Pancreas (tissue), 10 donors: Measurements from ENCODE around the gene SPINK7. TPM values are rescaled to one million over a fixed set of nuclear protein-coding genes. Genes with fewer than 3 reads are reported as not detected.
"Not testable (repeated sequence)": the region's sequence is repeated elsewhere in the genome, so short reads cannot be mapped to it uniquely, and the experiment has no call there.

Source experiments
- ATAC-seq, 4 donors: fragments of 200-7000 bp; cut with Tn5 transposase; one replicate each; pipeline versions ENCODE4 v1.8.0 to v1.9.1; 2020; ENCODE audit warnings: mild to moderate bottlenecking in 4 of 4, moderate library complexity in 4 of 4
- DNase-seq, 6 donors: peaks; one replicate each; pipeline ENCODE4 v3.0.0-alpha.2; 2020
- FAIRE-seq: peaks from 2 replicates; lab custom pipeline; 2012; peaks lifted over from hg19 to GRCh38; lab: Jason Lieb, UNC
- H3K27ac ChIP-seq, 4 donors: fragments of 200-600 bp; sonication (generic); 1 replicate in 3 of 4; 2 replicates in 1 of 4; pipeline versions ENCODE4 v1.5.0 to v1.8.0; 2020
- H3K27me3 ChIP-seq, 4 donors: fragments of 200-600 bp; one replicate each; pipeline ENCODE4 v1.8.0; 2021
- H3K36me3 ChIP-seq, 3 donors: fragments of 200-600 bp; sonication (generic) in 1 of 3; one replicate each; pipeline versions ENCODE4 v1.5.0 to v1.8.0; 2020 to 2021
- H3K4me1 ChIP-seq, 3 donors: fragments of 200-600 bp; one replicate each; pipeline ENCODE4 v1.8.0; 2021
- H3K4me3 ChIP-seq, 4 donors: fragments of 200-600 bp; sonication (generic) in 2 of 4; one replicate each; pipeline versions ENCODE4 v1.5.0 to v1.8.0; 2020 to 2021
- H3K9me3 ChIP-seq, 4 donors: fragments of 200-600 bp; one replicate each; pipeline ENCODE4 v1.8.0; 2021
- CTCF ChIP-seq, 4 donors: fragments of 200-600 bp; sonication (generic) in 3 of 4; IDR thresholded peaks; one replicate each; pipeline versions ENCODE4 v1.5.0 to v1.8.0; 2021; ENCODE audit warnings: antibody characterized with exemption in 4 of 4
- WGBS, 2 donors: extraction: QIAGEN DNeasy Blood & Tissue Kit; methylation state at CpG; one replicate each; pipeline ENCODE4 v1.1.7; 2013; 5-methylcytosine and 5-hydroxymethylcytosine counted together
- intact Hi-C, 3 donors: fragments of 100-400 bp; cut with DNase I; formaldehyde crosslinking; loops; one replicate each; pipeline versions ENCODE4 v1.11.1 to v1.14.2; 2022
- polyA plus RNA-seq, 2 donors: library from polyadenylated mRNA; stranded (reverse); fragments of 200-250 nt; gene quantifications; one replicate each; pipeline ENCODE4 v1.2.3, GENCODE V29; 2013
- total RNA-seq, 6 donors: library from RNA; stranded (reverse); fragmentation: NEBNext Ultra II Directional in 4 of 6; extraction: Animal tissue kit (Norgen Biotek cat#: 25700) in 4 of 6; gene quantifications; one replicate each; pipeline versions ENCODE4 v1.2.1 to v1.2.4, GENCODE V29; 2021 to 2023
- donor health status: healthy with polysubstance abuse.
- donor health status: DM: no; HTN: no; CAD: no; lungs with moderate emphysema.
- donor health status: DM: no; HTN: no; CAD: no.
- donor health status: control.
- donor health status: control.
- donor health status: Bipolar disorder and iron deficiency.
- donor health status: DM: yes; HTN: yes; CAD: no.
- donor health status: DM: no; HTN: no; CAD: no.
- donor health status: DM: no; HTN: no; CAD: no.
- donor health status: DM: yes; HTN: yes; CAD: no.

SPINK7 gene
- total and polyA plus RNA-seq, 8 donors = not detected

GRCh38 chr5:148311484-148311883, 739 bp upstream of the SPINK7 start:
- Histone ChIP-seq H3K27me3 (no peaks in the 10 kb centered on the region), H3K4me3 (no peak overlapping the region), H3K9me3 (no peaks in the 10 kb centered on the region), H3K27ac (no peak overlapping the region), H3K36me3 (no peaks in the 10 kb centered on the region), H3K4me1 (no peaks in the 10 kb centered on the region)
- DNase-seq (no peak), FAIRE-seq (no peak), ATAC-seq (no peak)
- TF ChIP-seq CTCF (IDR thresholded peaks at IDR 0.05) = no peak
- 71 to 75% methylated on average over 3 of the region's 3 CpGs for WGBS, 2 donors
- intact Hi-C loops = no loop called here

DNA sequence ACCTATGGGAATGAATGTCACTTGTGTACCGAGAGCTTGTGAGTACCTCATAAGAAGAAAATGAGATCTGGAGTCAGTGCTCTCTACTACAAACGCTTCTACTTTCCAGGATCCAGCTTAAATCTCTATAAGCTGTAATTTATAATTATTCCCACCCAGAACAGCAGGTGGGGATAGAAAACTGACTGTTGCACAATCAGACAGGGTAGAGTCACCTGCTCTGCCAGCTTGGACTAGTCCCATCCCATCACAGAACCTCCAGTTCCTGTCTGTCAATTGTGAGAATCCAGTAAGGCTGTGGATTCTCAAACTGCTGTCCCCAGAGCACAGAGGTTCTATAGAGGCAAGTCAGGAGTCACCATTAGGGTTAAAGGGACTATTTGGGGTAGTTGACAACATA, 2.0 kb downstream of the SPINK7 start:
- FAIRE-seq (no peak), ATAC-seq (no peak), DNase-seq (no peak)
- 83 to 89% methylated on average over 2 of the region's 2 CpGs for WGBS, 2 donors
- no peak overlapping the region for H3K27ac ChIP-seq
- TF ChIP-seq CTCF (IDR thresholded peaks at IDR 0.05) = no peak
- H3K27me3 ChIP-seq = no peaks in the 10 kb centered on the region
- no peaks in the 10 kb centered on the region for H3K4me1 ChIP-seq
- H3K4me3 ChIP-seq = no peak overlapping the region
- no peaks in the 10 kb centered on the region for H3K36me3 ChIP-seq
- no peaks in the 10 kb centered on the region for H3K9me3 ChIP-seq
- intact Hi-C loops = no loop called here

- no peak for DNase-seq
- no peaks in the 10 kb centered on the region for H3K9me3 ChIP-seq
- no peak overlapping the region for H3K27ac ChIP-seq
- 59% methylated on average over 4 of the region's 4 CpGs for WGBS, 2 donors
- no peaks in the 10 kb centered on the region for H3K36me3 ChIP-seq
- ATAC-seq = no peak
- H3K4me3 ChIP-seq = no peak overlapping the region
- no peaks in the 10 kb centered on the region for H3K27me3 ChIP-seq
- intact Hi-C loops = no loop called here
- no peak for TF ChIP-seq CTCF (IDR thresholded peaks at IDR 0.05)
- FAIRE-seq = no peak
- H3K4me1 ChIP-seq = no peaks in the 10 kb centered on the region
Measured at GRCh38 chr5:148314731-148315130, 2.5 kb downstream of the SPINK7 start.

DNA sequence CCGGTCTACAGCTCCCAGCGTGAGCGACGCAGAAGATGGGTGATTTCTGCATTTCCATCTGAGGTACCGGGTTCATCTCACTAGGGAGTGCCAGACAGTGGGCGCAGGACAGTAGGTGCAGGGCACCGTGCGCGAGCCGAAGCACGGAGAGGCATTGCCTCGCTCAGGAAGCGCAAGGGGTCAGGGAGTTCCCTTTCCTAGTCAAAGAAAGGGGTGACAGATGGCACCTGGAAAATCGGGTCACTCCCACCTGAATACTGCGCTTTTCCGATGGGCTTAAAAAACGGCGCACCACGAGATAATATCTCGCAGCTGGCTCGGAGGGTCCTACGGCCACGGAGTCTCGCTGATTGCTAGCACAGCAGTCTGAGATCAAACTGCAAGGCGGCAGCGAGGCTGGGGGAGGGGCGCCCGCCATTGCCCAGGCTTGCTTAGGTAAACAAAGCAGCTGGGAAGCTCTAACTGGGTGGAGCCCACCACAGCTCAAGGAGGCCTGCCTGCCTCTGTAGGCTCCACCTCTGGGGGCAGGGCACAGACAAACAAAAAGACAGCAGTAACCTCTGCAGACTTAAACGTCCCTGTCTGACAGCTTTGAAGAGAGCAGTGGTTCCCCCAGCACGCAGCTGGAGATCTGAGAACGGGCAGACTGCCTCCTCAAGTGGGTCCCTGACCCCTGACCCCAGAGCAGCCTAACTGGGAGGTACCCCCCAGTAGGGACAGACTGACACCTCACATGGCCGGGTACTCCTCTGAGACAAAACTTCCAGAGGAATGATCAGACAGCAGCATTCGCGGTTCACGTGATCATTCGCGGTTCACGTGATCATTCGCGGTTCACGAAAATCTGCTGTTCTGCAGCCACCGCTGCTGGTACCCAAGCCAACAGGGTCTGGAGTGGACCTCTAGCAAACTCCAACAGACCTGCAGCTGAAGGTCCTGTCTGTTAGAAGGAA, 8.1 kb downstream of the SPINK7 start:
- H3K27me3 ChIP-seq, FAIRE-seq, H3K9me3 ChIP-seq, intact Hi-C loops, H3K27ac ChIP-seq, H3K4me1 ChIP-seq, H3K36me3 ChIP-seq: not testable (repeated sequence)
- 18 to 53% methylated on average over 35 to 42 of the region's 42 CpGs for whole genome bisulfite sequencing, 2 donors
- peak in 2 of 6 donors; percentile 12 to 18 for DNase-seq
- ATAC-seq = peak in 1 of 4 donors; percentile 25
- H3K4me3 ChIP-seq = peak overlapping the region in 3 of 4 donors; percentile 7 to 39 (median 24)

DNA sequence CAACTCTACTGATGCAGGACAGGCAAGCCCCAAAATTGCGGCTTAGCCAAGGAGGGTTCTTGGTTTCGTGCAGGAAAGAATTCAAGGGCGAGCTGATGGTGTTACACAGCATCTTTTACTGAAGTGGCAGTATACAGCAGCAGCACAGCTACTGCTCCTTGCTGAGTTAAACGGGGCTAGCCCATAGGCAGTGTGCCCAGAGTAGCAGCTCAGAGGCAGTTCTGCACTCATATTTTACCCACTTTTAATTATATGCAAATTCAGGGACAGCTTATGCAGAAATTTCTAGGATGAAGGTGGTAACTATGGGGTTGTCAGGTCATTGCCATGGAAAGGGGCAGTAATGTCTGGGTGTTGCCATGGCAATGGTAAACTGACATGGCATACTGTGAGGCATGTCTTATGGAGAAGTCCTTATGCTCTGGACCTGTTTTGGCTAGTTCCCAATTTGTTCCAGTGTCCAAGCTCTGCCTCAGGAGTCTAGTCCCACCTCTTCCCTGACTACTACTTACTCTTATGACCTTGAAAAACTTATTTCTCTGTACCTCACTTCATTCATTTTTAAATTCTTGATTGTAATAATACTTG, 21.1 kb downstream of the SPINK7 start:
- H3K27me3 ChIP-seq = no peaks in the 10 kb centered on the region
- no peak for ATAC-seq

More for the DNA sequence above, 21.1 kb downstream of the SPINK7 start:
- no peak for TF ChIP-seq CTCF (IDR thresholded peaks at IDR 0.05)
- intact Hi-C loops = no loop called here
- WGBS, 2 donors = 86 to 91% methylated on average over 4 of the region's 4 CpGs
- no peak for DNase-seq
- Histone ChIP-seq H3K36me3 (no peaks in the 10 kb centered on the region), H3K4me1 (no peaks in the 10 kb centered on the region), H3K4me3 (no peak overlapping the region), H3K27ac (no peak overlapping the region), H3K9me3 (no peaks in the 10 kb centered on the region)
- no peak for FAIRE-seq
